Stimulated activated CD4-positive, alpha-beta T cell treated with anti-CD3 and anti-CD28 coated beads, TNF-alpha, amount 100 ng/mL, for 1 hour (primary cell): ENCODE results near the gene PLS3.

Experiments used
- DNase-seq, 3 donors: peaks; one replicate each; pipeline ENCODE4 v3.0.0-alpha.2; 2020; ENCODE audit warnings: low read depth in 3 of 3, low spot score in 1 of 3

PLS3 gene

GRCh38 chrX:115690511-115691216, 129.7 kb downstream of the PLS3 start:
- no peak for DNase-seq

- DNase-seq = no peak
These were observed 132.5 kb downstream of the PLS3 start for GRCh38 chrX:115693476-115693875.

- no peak for DNase-seq
These were observed 133.1 kb downstream of the PLS3 start for GRCh38 chrX:115694028-115694427.

- no peak for DNase-seq
These were observed 135.1 kb downstream of the PLS3 start for GRCh38 chrX:115696039-115696438.

- DNase-seq = no peak
These were observed 136.0 kb downstream of the PLS3 start for GRCh38 chrX:115696939-115697338.

GRCh38 chrX:115697806-115698205, 136.8 kb downstream of the PLS3 start:
- no peak for DNase-seq
